Measurements from ENCODE around the gene NUP133.

DNA sequence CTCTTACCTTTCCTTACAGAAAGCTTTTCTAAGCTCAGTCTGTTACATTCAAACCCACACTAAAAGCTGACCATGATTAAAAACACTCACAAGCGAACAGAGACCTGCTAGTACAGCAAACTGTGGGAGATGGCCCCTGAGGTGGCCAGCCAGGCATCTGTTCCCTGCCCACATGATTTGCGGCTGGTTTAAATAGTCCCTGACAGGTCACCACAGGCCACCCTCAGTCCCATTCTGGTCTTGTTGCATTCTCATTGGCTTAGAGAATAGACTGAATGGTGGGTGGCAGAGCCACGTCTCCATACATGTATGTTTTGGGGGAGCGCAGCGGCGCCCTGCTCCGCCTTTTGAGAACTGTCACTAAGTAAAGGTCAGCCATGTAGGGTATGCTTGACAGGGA, 71.9 kb downstream of the NUP133 start:
- TF ChIP-seq, protein P1, sequence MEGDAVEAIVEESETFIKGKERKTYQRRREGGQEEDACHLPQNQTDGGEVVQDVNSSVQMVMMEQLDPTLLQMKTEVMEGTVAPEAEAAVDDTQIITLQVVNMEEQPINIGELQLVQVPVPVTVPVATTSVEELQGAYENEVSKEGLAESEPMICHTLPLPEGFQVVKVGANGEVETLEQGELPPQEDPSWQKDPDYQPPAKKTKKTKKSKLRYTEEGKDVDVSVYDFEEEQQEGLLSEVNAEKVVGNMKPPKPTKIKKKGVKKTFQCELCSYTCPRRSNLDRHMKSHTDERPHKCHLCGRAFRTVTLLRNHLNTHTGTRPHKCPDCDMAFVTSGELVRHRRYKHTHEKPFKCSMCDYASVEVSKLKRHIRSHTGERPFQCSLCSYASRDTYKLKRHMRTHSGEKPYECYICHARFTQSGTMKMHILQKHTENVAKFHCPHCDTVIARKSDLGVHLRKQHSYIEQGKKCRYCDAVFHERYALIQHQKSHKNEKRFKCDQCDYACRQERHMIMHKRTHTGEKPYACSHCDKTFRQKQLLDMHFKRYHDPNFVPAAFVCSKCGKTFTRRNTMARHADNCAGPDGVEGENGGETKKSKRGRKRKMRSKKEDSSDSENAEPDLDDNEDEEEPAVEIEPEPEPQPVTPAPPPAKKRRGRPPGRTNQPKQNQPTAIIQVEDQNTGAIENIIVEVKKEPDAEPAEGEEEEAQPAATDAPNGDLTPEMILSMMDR (IDR thresholded peaks at IDR 0.05), result no peak
- TF ChIP-seq POLR2A (IDR thresholded peaks at IDR 0.05), result no peak

Data from thyroid gland (tissue), 4 donors.